Subcutaneous adipose tissue (tissue), 4 donors: ENCODE measurements around the gene GALNT17. TPM values are rescaled to one million over a fixed set of nuclear protein-coding genes. Genes with fewer than 3 reads are reported as not detected.

ENCODE experiments used
- total RNA-seq, 4 donors: library from RNA; depleted of rRNA; stranded (reverse); fragments of >200 nt; gene quantifications; one replicate each; pipeline ENCODE4 v1.1.0, GENCODE V29; 2016
- TF ChIP-seq, protein P1 (sequence below): fragments of 450-650 bp; IDR thresholded peaks from one replicate; pipeline ENCODE4 v1.5.1; 2016; ENCODE audit warnings: low read depth, mild to moderate bottlenecking, control low read depth, antibody characterized with exemption, moderate library complexity

Gene GALNT17
- total RNA-seq, 4 donors from 2014 or later, result 1.3 to 12.2 (median 6.7) TPM

DNA sequence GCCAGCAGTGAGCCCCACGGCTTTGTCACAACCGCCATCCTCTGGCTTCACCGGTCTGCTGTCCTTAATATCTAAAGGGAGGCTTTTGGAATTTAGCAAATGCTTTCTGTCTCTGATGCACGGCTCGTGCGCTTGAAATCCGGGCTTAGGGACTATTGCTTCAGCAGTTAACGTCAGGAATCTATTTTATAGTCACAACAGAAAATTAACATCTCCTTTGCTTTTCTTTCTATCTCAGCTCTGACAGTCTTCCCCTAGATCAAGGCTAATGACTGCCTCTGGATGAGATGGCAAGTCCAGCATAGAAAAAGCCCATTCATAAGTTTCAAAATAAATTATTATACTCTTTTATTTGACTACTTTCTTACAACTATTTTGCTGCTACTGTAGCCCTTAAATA is 423.8 kb downstream of the GALNT17 start:
- TF ChIP-seq, protein P1, sequence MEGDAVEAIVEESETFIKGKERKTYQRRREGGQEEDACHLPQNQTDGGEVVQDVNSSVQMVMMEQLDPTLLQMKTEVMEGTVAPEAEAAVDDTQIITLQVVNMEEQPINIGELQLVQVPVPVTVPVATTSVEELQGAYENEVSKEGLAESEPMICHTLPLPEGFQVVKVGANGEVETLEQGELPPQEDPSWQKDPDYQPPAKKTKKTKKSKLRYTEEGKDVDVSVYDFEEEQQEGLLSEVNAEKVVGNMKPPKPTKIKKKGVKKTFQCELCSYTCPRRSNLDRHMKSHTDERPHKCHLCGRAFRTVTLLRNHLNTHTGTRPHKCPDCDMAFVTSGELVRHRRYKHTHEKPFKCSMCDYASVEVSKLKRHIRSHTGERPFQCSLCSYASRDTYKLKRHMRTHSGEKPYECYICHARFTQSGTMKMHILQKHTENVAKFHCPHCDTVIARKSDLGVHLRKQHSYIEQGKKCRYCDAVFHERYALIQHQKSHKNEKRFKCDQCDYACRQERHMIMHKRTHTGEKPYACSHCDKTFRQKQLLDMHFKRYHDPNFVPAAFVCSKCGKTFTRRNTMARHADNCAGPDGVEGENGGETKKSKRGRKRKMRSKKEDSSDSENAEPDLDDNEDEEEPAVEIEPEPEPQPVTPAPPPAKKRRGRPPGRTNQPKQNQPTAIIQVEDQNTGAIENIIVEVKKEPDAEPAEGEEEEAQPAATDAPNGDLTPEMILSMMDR, result no peak

DNA sequence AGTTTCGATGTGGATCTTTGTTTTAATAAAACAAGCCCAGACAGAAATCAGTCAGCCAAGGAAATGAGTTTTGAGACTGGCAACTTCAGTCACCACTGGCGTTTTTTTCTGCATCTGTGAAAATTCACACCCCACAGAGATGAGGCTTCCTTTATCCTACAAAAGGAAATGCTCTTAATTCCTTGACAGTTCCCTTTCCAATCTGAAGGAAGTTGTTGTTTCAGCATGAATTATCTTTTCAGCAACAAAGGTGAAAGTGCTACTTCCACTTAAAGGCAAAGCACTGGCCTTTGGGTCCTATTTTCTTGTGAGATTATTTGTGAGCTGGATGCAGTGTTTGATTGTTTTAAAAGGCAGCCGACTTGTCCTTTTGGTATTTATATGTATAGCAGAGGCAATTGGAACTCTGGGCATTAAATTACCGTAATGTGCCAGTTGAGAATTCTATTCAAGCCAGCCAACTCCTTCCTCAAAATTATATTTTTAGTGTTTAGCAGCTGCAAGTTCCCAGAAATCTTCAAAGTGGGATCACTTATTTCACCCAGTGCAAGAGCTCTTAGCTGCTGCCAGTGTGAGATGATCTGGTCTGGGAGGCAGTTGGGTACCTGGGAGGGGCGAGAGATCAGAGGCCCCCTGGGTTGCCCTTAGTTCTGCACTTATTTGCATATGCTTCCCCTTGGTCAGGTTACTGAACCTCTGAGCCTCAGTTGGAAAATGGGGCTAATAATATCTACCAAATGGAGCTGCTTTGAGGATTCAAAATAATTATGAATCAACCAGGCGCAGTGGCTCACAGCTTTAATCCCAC is 427.1 kb downstream of the GALNT17 start:
- TF ChIP-seq, protein P1, result no peak

DNA sequence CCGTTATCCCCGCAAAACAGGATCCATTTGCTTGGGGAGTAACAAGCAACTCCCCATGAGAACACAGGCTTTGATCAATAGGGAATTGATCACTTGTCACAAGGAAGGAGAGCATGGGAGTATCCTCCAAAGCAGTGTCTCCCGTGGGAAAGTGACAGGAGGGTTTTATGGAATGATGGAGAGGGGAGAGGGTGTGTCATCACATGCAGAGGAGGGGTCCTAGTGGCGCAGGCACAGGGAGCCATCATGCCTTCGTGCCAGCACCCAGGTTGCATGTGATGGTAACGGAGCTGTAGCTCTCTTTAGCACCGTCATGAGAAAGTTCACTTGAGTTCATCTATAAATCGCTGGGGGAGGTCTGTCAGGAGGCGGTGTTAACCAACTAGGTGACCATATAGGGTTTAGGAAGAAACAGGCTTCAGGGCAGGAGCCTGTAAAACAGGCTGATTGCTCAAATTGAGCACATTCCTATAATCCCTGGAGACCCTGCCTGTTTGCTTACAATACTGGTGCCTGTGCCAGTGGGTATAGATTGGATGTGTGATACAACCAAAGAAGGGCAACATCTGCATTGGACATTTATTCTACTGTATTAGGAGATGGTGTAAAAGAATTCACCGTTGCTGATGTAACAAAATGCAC is 428.5 kb downstream of the GALNT17 start:
- TF ChIP-seq, protein P1, result no peak

DNA sequence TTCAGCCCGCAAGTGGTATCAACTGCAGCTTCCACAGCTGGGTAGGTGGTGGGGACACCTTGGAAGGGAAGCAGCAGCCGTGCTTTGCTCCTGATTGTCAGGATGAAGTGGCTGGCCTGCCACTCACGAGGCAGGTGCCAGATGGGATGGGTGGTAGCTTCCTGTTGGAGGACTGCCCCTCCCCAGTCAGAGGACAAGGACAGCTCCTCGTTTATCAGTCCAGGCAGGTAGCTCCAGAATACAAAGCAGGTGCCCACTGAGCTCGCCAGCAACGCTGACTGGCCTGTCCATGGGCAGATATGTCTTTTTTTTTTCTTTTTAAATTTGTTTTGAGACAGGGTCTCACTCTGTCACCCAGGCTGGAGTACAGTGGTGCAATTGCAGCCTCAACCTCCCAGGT is 431.3 kb downstream of the GALNT17 start:
- TF ChIP-seq, protein P1, result no peak

DNA sequence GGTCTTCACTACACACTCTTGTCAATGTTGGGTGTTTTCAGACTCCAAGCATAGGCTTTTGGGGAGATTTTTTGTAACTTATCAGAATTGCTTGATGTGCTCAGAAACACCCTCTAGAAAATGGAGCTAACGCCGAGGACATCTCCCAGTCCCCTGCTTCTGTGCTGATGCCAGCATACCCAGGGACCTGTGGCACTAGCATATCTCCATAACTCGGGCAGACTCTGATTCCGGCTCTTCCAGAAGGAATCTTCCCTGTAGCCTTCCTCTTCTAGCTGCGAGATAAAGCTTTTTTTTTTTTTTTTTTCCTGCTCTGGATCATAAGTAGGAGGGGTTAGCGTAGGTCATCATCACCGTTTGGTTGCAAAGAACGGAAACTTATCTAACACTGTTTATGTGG is 434.4 kb downstream of the GALNT17 start:
- TF ChIP-seq, protein P1, result no peak

DNA sequence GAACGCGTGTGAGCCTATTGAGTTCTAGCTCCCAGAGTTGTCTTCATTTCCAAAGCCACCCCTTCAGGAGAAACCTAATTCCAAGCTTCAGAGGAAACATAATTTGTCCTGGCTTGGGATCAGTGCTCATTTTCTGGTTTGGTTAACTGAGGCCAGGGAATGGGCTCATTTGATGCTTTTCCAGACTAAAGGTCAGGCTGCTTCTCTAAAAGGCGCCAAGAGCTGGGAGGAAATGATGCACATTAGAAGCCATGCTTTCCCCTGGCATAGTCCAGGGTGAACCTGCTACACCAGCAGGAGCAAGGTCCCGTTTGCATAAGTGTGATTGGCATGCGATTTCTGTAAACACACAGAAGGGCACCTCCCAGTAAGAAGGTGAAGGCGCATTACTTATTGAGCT is 435.0 kb downstream of the GALNT17 start:
- TF ChIP-seq, protein P1, result no peak

DNA sequence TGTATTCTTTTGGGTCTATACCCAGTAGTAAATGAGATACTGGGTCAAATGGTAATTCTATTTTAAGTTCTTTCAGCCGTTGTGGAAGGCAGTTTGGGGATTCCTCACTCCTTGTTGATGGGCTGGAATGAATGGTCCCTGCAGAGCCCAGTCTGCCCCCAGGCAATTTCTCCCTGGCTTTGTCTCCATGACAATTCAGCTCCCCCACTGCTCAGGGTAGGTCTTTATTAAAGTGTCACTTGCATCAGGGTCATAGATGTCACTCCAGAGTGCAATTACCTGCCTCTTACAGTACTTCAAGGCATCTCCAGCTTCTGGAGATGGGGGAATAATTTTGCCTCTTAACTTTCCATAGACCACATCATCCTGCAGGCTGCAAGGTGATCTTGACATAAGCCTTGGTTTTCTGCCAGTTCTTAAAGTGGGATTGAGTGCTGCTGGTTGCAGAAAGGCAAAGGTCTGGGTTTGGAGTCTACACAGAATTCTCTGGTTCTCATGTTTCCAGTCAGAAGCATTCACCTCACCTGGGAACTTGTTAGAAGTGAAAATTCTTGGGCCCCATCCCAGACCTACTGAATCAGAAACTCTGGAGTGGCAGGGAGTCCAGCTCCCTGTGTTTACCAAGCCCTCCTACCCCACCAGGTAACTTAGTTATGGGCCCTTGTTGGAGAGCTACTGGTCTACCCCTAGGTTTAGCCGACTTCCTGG is 442.4 kb downstream of the GALNT17 start:
- TF ChIP-seq, protein P1, result no peak
